WI38 (cell line): ENCODE data around the gene REG4.

ENCODE experiments used
- H3K4me3 ChIP-seq: 2 replicates; pipeline ENCODE4 v1.5.1; 2011; ENCODE audit warnings: low read depth, mild to moderate bottlenecking, control low read depth, low read length
- TF ChIP-seq, protein P1 (sequence below): IDR thresholded peaks from 2 replicates; pipeline ENCODE4 v1.5.1; 2012; ENCODE audit warnings: low read depth, mild to moderate bottlenecking, control low read depth, low read length

Gene REG4

DNA sequence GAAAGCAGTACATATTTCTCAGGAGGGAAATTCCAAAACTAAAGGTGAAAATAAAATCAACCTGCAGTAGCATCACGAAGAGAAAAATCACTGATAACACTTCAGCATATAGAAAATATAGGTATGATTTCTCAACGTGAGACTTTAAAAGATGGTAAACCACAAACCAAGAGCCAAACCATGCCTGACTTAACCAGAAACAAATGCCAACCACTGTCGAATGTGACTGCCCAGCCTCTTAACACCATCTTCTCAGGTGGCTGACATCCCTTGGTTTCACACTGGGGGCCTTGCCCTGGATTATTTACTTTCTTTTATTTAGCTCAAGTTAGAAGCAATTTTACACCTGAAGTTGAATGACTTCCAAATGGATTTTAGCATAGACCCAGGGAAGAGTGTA lies 52.7 kb downstream of the REG4 start:
- TF ChIP-seq, protein P1, sequence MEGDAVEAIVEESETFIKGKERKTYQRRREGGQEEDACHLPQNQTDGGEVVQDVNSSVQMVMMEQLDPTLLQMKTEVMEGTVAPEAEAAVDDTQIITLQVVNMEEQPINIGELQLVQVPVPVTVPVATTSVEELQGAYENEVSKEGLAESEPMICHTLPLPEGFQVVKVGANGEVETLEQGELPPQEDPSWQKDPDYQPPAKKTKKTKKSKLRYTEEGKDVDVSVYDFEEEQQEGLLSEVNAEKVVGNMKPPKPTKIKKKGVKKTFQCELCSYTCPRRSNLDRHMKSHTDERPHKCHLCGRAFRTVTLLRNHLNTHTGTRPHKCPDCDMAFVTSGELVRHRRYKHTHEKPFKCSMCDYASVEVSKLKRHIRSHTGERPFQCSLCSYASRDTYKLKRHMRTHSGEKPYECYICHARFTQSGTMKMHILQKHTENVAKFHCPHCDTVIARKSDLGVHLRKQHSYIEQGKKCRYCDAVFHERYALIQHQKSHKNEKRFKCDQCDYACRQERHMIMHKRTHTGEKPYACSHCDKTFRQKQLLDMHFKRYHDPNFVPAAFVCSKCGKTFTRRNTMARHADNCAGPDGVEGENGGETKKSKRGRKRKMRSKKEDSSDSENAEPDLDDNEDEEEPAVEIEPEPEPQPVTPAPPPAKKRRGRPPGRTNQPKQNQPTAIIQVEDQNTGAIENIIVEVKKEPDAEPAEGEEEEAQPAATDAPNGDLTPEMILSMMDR: no peak
- H3K4me3 ChIP-seq: no peak overlapping the region

DNA sequence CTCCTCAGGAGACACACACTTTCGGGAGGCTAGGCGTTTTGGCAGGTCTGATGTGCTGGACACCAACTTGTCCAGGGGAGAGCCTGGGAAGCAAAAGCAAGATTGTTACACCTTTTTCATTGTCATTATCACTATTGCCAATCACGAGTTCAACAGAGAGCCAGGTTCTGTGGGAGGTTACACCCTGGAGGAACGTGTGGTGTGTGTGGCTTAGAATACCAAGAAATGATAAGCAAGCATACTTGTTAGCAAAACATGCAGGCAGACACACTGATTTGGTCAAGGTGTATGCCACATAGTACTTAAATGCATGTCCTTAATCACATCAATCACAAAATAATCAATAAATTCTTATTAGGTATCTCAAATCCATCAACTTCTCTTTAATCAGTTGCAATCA lies 58.7 kb downstream of the REG4 start:
- TF ChIP-seq, protein P1: no peak
- H3K4me3 ChIP-seq: no peak overlapping the region

DNA sequence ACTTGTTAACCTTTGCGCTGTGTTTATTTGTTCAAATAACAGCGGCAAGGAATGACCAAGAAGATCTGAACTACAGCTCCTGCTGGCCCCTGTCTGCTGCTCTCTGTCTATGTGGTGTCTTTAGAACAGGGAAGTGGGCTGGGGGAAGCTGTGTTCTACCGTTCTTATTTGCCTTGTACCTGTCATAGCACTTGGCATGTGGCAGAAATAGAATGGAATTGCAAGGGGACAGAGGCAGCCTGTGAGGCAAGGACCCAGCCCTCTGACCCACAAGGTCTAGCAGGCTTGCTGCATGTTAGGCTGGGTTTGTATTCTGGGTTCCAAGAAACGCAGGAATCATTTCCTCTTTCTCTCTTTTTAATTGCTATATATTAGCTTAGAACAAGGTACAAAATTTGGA lies 63.2 kb downstream of the REG4 start:
- no peak overlapping the region for H3K4me3 ChIP-seq
- TF ChIP-seq, protein P1: no peak

DNA sequence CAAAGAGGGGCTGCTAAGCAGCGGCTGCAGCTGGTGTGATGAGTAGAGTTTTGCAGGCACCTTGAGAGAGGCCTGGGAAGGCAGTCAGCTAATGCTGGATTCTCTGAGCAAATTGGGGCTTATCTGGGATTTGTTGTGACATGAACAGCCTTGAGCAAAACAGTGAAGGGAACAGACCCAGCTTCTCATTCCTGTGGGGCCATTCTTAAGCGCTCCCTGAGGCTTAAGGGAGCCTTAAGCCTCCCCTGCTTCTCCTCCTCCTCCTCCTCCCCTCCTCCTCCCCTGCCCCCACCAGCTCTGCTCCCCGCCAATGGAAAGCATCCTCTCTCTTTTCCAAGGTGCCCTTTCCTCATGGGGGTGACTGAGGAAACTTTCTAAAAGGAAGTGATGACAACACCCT lies 63.8 kb downstream of the REG4 start:
- TF ChIP-seq, protein P1: no peak
- H3K4me3 ChIP-seq: no peak overlapping the region

DNA sequence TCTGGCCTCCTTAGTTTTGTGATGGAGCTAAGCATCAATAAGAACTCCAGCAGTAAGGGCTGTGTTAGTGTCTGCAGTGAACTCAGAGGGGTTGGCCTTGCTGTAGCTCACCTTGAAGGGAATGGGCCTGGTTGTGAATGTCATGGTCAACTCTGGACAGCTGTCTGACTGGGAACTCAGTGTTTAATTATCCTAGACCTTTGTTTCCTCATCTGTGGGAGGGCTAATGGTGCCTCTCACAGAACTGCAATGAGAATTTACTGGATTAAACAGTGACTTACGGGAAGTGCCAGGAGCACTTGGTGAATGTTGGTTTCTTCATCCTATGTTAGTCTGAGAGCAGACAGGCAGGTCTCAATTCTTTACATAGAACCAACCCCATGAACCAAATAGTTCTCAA lies 66.2 kb downstream of the REG4 start:
- TF ChIP-seq, protein P1: no peak
- no peak overlapping the region for H3K4me3 ChIP-seq

DNA sequence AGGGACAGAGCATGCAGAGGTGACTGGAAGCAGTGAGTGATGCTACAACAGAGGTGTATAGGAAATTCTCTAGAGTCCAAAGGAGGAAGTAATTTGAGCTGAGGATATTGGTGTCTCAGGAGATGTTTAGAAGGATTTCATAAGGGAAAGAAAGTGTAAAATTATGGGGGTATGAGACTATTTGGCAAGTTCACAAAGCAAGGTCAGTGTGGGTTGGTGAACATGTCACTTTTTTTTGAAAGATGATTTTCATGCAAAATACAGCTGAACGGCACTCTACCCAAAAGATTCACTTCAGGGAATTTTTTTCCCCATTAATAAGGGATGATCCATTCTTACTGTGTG lies 66.7 kb downstream of the REG4 start:
- TF ChIP-seq, protein P1: no peak
- H3K4me3 ChIP-seq: no peak overlapping the region
